Activated T-helper 1 cell treated with anti-CD3 and anti-CD28 coated beads, Interleukin-12 subunit alpha, Interleukin-12 subunit beta, Interleukin-2, Interleukin-4 antibody, amounts not matched to agents 30 ng/mL and 10 ng/mL and 1 ng/mL, durations not matched to agents 14 hours and 24 hours and 36 hours (primary cell): ENCODE results near the gene NUDT15. TPM values are rescaled to one million over a fixed set of nuclear protein-coding genes. Genes with fewer than 3 reads are reported as not detected.
"Not testable (repeated sequence)": the region's sequence is repeated elsewhere in the genome, so short reads cannot be mapped to it uniquely, and the experiment has no call there.

Source experiments
- DNase-seq: peaks from one replicate; pipeline ENCODE4 v3.0.0; 2021; ENCODE audit warnings: low spot score
- H3K27ac Mint-ChIP-seq: one replicate; pipeline ENCODE4 v1.8.0; 2021; ENCODE audit warnings: mild to moderate bottlenecking, mixed read lengths
- H3K27me3 Mint-ChIP-seq: one replicate; pipeline ENCODE4 v1.8.0; 2022; ENCODE audit warnings: mild to moderate bottlenecking, moderate library complexity, mixed read lengths; ENCODE audit not compliant: insufficient read depth
- H3K36me3 Mint-ChIP-seq: one replicate; pipeline ENCODE4 v1.8.0; 2021; ENCODE audit warnings: low read depth, mixed read lengths
- H3K4me1 Mint-ChIP-seq: one replicate; pipeline ENCODE4 v1.8.0; 2021; ENCODE audit warnings: low read depth, mixed read lengths
- H3K4me3 Mint-ChIP-seq: one replicate; pipeline ENCODE4 v1.8.0; 2021; ENCODE audit warnings: mild to moderate bottlenecking, moderate library complexity, mixed read lengths
- H3K9me3 Mint-ChIP-seq: one replicate; pipeline ENCODE4 v1.8.0; 2021; ENCODE audit warnings: mixed read lengths
- intact Hi-C: fragments of 100-400 bp; cut with micrococcal nuclease; formaldehyde crosslinking; loops from one replicate; pipeline ENCODE4 v1.15.1; 2024
- total RNA-seq: library from RNA; stranded (reverse); gene quantifications from 2 replicates; pipeline ENCODE4 v1.2.3, GENCODE V29; 2022

NUDT15 gene
- total RNA-seq, 1 donor from 2014 or later = 15.3 TPM

- Mint-ChIP-seq H3K27ac (no peak overlapping the region), H3K27me3 (no peaks in the 10 kb centered on the region), H3K4me3 (no peak overlapping the region), H3K9me3 (no peaks in the 10 kb centered on the region), H3K4me1 (peaks cover 5% of the 10 kb centered on the region), H3K36me3 (peaks cover 24% of the 10 kb centered on the region)
- intact Hi-C loops = no loop called here
- no peak for DNase-seq
These were observed 17.1 kb downstream of the NUDT15 start for GRCh38 chr13:48054601-48055000.

GRCh38 chr13:48055712-48056111 lies 18.2 kb downstream of the NUDT15 start:
- no peaks in the 10 kb centered on the region for H3K27me3 Mint-ChIP-seq
- DNase-seq = no peak
- H3K9me3 Mint-ChIP-seq = no peaks in the 10 kb centered on the region
- H3K27ac Mint-ChIP-seq = peak overlapping the region; percentile 3
- intact Hi-C loops = no loop called here
- no peak overlapping the region for H3K4me3 Mint-ChIP-seq
- H3K36me3 Mint-ChIP-seq = peaks cover 27% of the 10 kb centered on the region
- peaks cover 15% of the 10 kb centered on the region for H3K4me1 Mint-ChIP-seq

- DNase-seq, H3K27ac Mint-ChIP-seq, H3K27me3 Mint-ChIP-seq, intact Hi-C loops, H3K9me3 Mint-ChIP-seq, H3K4me3 Mint-ChIP-seq: not testable (repeated sequence)
- peaks cover 15% of the 10 kb centered on the region for H3K4me1 Mint-ChIP-seq
- H3K36me3 Mint-ChIP-seq = peaks cover 15% of the 10 kb centered on the region
These were observed 21.0 kb downstream of the NUDT15 start for GRCh38 chr13:48058536-48058935.

- H3K4me3 Mint-ChIP-seq, intact Hi-C loops, DNase-seq, H3K27me3 Mint-ChIP-seq, H3K27ac Mint-ChIP-seq, H3K9me3 Mint-ChIP-seq: not testable (repeated sequence)
- Mint-ChIP-seq H3K4me1 (peaks cover 15% of the 10 kb centered on the region), H3K36me3 (peaks cover 17% of the 10 kb centered on the region)
These were observed 22.4 kb downstream of the NUDT15 start for GRCh38 chr13:48059951-48060350.

- Mint-ChIP-seq H3K27me3 (no peaks in the 10 kb centered on the region), H3K4me1 (peaks cover 19% of the 10 kb centered on the region), H3K9me3 (peaks cover 23% of the 10 kb centered on the region), H3K4me3 (no peak overlapping the region), H3K36me3 (peaks cover 54% of the 10 kb centered on the region), H3K27ac (peak overlapping the region; percentile 57)
- intact Hi-C loops = no loop called here
- DNase-seq = peak; percentile 43
These were observed 28.9 kb downstream of the NUDT15 start for GRCh38 chr13:48066310-48066989.

GRCh38 chr13:48068036-48068435 lies 30.5 kb downstream of the NUDT15 start:
- H3K27me3 Mint-ChIP-seq = no peaks in the 10 kb centered on the region
- no peak overlapping the region for H3K27ac Mint-ChIP-seq
- intact Hi-C loops = no loop called here
- H3K4me1 Mint-ChIP-seq = peaks cover 19% of the 10 kb centered on the region
- peaks cover 31% of the 10 kb centered on the region for H3K9me3 Mint-ChIP-seq
- no peak for DNase-seq
- peaks cover 69% of the 10 kb centered on the region for H3K36me3 Mint-ChIP-seq
- no peak overlapping the region for H3K4me3 Mint-ChIP-seq

GRCh38 chr13:48068952-48069351 lies 31.4 kb downstream of the NUDT15 start:
- DNase-seq = no peak
- Mint-ChIP-seq H3K4me3 (no peak overlapping the region), H3K27me3 (no peaks in the 10 kb centered on the region), H3K36me3 (peaks cover 77% of the 10 kb centered on the region), H3K9me3 (peaks cover 31% of the 10 kb centered on the region), H3K4me1 (peaks cover 19% of the 10 kb centered on the region), H3K27ac (no peak overlapping the region)
- intact Hi-C loops = no loop called here

GRCh38 chr13:48069573-48069972 lies 32.0 kb downstream of the NUDT15 start:
- peaks cover 31% of the 10 kb centered on the region for H3K9me3 Mint-ChIP-seq
- H3K27me3 Mint-ChIP-seq = no peaks in the 10 kb centered on the region
- H3K4me3 Mint-ChIP-seq = no peak overlapping the region
- H3K4me1 Mint-ChIP-seq = peaks cover 19% of the 10 kb centered on the region
- H3K27ac Mint-ChIP-seq = no peak overlapping the region
- DNase-seq = no peak
- intact Hi-C loops = no loop called here
- H3K36me3 Mint-ChIP-seq = peaks cover 82% of the 10 kb centered on the region

GRCh38 chr13:48070942-48071341 lies 33.4 kb downstream of the NUDT15 start:
- H3K9me3 Mint-ChIP-seq = peaks cover 31% of the 10 kb centered on the region
- intact Hi-C loops = no loop called here
- no peak for DNase-seq
- no peaks in the 10 kb centered on the region for H3K27me3 Mint-ChIP-seq
- H3K27ac Mint-ChIP-seq = no peak overlapping the region
- H3K4me1 Mint-ChIP-seq = peaks cover 19% of the 10 kb centered on the region
- H3K4me3 Mint-ChIP-seq = no peak overlapping the region
- H3K36me3 Mint-ChIP-seq = peaks cover 89% of the 10 kb centered on the region

- Mint-ChIP-seq H3K36me3 (peaks cover 86% of the 10 kb centered on the region), H3K27ac (no peak overlapping the region), H3K4me3 (no peak overlapping the region), H3K27me3 (no peaks in the 10 kb centered on the region), H3K4me1 (peaks cover 5% of the 10 kb centered on the region), H3K9me3 (peaks cover 31% of the 10 kb centered on the region)
- no peak for DNase-seq
- intact Hi-C loops = no loop called here
These were observed 34.8 kb downstream of the NUDT15 start for GRCh38 chr13:48072304-48072703.

- intact Hi-C loops = no loop called here
- Mint-ChIP-seq H3K36me3 (peaks cover 82% of the 10 kb centered on the region), H3K27me3 (no peaks in the 10 kb centered on the region), H3K4me1 (peaks cover under 1% of the 10 kb centered on the region), H3K27ac (no peak overlapping the region), H3K4me3 (no peak overlapping the region), H3K9me3 (peaks cover 31% of the 10 kb centered on the region)
- no peak for DNase-seq
These were observed 35.3 kb downstream of the NUDT15 start for GRCh38 chr13:48072787-48073186.

GRCh38 chr13:48074006-48074405 lies 36.5 kb downstream of the NUDT15 start:
- H3K27ac Mint-ChIP-seq = no peak overlapping the region
- peaks cover 76% of the 10 kb centered on the region for H3K36me3 Mint-ChIP-seq
- intact Hi-C loops = no loop called here

GRCh38 chr13:48078251-48078656 lies 40.7 kb downstream of the NUDT15 start:
- Mint-ChIP-seq H3K27ac (no peak overlapping the region), H3K4me1 (peaks cover 15% of the 10 kb centered on the region), H3K9me3 (no peaks in the 10 kb centered on the region), H3K36me3 (peaks cover 53% of the 10 kb centered on the region), H3K4me3 (no peak overlapping the region), H3K27me3 (no peaks in the 10 kb centered on the region)
- DNase-seq = peak; percentile 11
- intact Hi-C loops = loop anchor here (5.0 kb wide), 1 partner anchor 36 kb away; no protein-coding TSS in a partner anchor

More at GRCh38 chr13:48074006-48074405, 36.5 kb downstream of the NUDT15 start:
- peaks cover 25% of the 10 kb centered on the region for H3K9me3 Mint-ChIP-seq
- H3K4me1 Mint-ChIP-seq = peaks cover 12% of the 10 kb centered on the region
- H3K27me3 Mint-ChIP-seq = no peaks in the 10 kb centered on the region
- no peak for DNase-seq
- no peak overlapping the region for H3K4me3 Mint-ChIP-seq

GRCh38 chr13:48081739-48082138 lies 44.2 kb downstream of the NUDT15 start:
- Mint-ChIP-seq H3K4me1 (peaks cover 15% of the 10 kb centered on the region), H3K4me3 (no peak overlapping the region), H3K27ac (no peak overlapping the region), H3K27me3 (no peaks in the 10 kb centered on the region), H3K9me3 (no peaks in the 10 kb centered on the region), H3K36me3 (peaks cover 33% of the 10 kb centered on the region)
- intact Hi-C loops = no loop called here
- no peak for DNase-seq
